HEK293 (cell line): ENCODE data around the gene UBA1.

Experiments used
- CTCF ChIA-PET: fragments of 350-600 bp; formaldehyde crosslinking; extraction: SDS; loops from one replicate; lab custom pipeline; 2021; ENCODE audit warnings: antibody characterized with exemption; lab: Yijun Ruan, JAX
- POLR2A ChIA-PET: fragments of 300-600 bp; formaldehyde crosslinking; extraction: SDS; loops from one replicate; lab custom pipeline; 2020; ENCODE audit warnings: antibody characterized with exemption, inconsistent platforms; lab: Yijun Ruan, JAX
- H3K27ac ChIP-seq: fragments of 200-500 bp; sonication (Bioruptor generic); 2 replicates; pipeline ENCODE4 v1.5.1; 2014; ENCODE audit warnings: low read depth, low read length, control low read depth, inconsistent platforms; ENCODE audit errors: extremely low read depth
- H3K36me3 ChIP-seq, 2 experiments: fragments of 200-500 bp in 1 of 2; sonication (Bioruptor generic) in 1 of 2; 1 replicate in 1 of 2; 2 replicates in 1 of 2; pipeline ENCODE4 v1.5.1; 2014 to 2017; ENCODE audit warnings: inconsistent platforms in 2 of 2, low read length in 2 of 2; ENCODE audit not compliant: control insufficient read depth in 2 of 2, insufficient read depth in 1 of 2
- H3K4me1 ChIP-seq: fragments of 200-500 bp; sonication (Bioruptor generic); 2 replicates; pipeline ENCODE4 v1.5.1; 2014; ENCODE audit warnings: mild to moderate bottlenecking, low read length, inconsistent platforms; ENCODE audit not compliant: control insufficient read depth, insufficient read depth
- H3K4me3 ChIP-seq: 2 replicates; pipeline ENCODE4 v1.5.1; 2011; ENCODE audit warnings: low read depth, mild to moderate bottlenecking, control low read depth, low read length, moderate library complexity
- H3K9me3 ChIP-seq: fragments of 200-500 bp; sonication (Bioruptor generic); 2 replicates; pipeline ENCODE4 v1.5.1; 2014; ENCODE audit warnings: low read depth, low read length, inconsistent platforms; ENCODE audit not compliant: control insufficient read depth, insufficient read depth
- BCL11A ChIP-seq: fragments of 450-650 bp; formaldehyde crosslinking; IDR thresholded peaks from 2 replicates; pipeline ENCODE4 v1.5.1; 2016; ENCODE audit warnings: low read depth, missing biosample characterization, missing genetic modification characterization
- BCL11B ChIP-seq: fragments of 450-650 bp; formaldehyde crosslinking; IDR thresholded peaks from 2 replicates; pipeline ENCODE4 v1.5.1; 2016; ENCODE audit warnings: low read depth, missing biosample characterization, missing genetic modification characterization
- GLIS1 ChIP-seq: fragments of 450-650 bp; formaldehyde crosslinking; IDR thresholded peaks from 2 replicates; pipeline ENCODE4 v1.5.1; 2016; ENCODE audit warnings: missing biosample characterization, missing genetic modification characterization
- GLIS2 ChIP-seq: fragments of 450-650 bp; formaldehyde crosslinking; IDR thresholded peaks from 2 replicates; pipeline ENCODE4 v1.5.1; 2016; ENCODE audit warnings: missing biosample characterization, missing genetic modification characterization
- KLF17 ChIP-seq: fragments of 450-650 bp; formaldehyde crosslinking; IDR thresholded peaks from 2 replicates; pipeline ENCODE4 v1.5.1; 2016; ENCODE audit warnings: missing biosample characterization, missing genetic modification characterization
- PRDM4 ChIP-seq: fragments of 450-650 bp; formaldehyde crosslinking; IDR thresholded peaks from 2 replicates; pipeline ENCODE4 v1.5.1; 2017; ENCODE audit warnings: missing biosample characterization, missing genetic modification characterization
- ZFP3 ChIP-seq: fragments of 450-650 bp; formaldehyde crosslinking; IDR thresholded peaks from 2 replicates; pipeline ENCODE4 v1.5.1; 2016; ENCODE audit warnings: low read depth, missing biosample characterization, missing genetic modification characterization
- ZNF184 ChIP-seq: fragments of 450-650 bp; IDR thresholded peaks from 2 replicates; pipeline ENCODE4 v1.5.1; 2018; ENCODE audit warnings: missing biosample characterization, mild to moderate bottlenecking, missing genetic modification characterization
- ZNF221 ChIP-seq: fragments of 450-650 bp; formaldehyde crosslinking; IDR thresholded peaks from 2 replicates; pipeline ENCODE4 v1.5.1; 2017; ENCODE audit warnings: missing biosample characterization, missing genetic modification characterization, borderline replicate concordance
- ZNF341 ChIP-seq: fragments of 450-650 bp; formaldehyde crosslinking; IDR thresholded peaks from 2 replicates; pipeline ENCODE4; 2016; ENCODE audit warnings: low read depth, missing biosample characterization, missing genetic modification characterization
- ZNF488 ChIP-seq: fragments of 450-650 bp; formaldehyde crosslinking; IDR thresholded peaks from 2 replicates; pipeline ENCODE4 v1.5.1; 2016; ENCODE audit warnings: missing biosample characterization, missing genetic modification characterization
- ZNF514 ChIP-seq: fragments of 450-650 bp; formaldehyde crosslinking; IDR thresholded peaks from 2 replicates; pipeline ENCODE4 v1.5.1; 2016; ENCODE audit warnings: missing biosample characterization, missing genetic modification characterization
- ZNF548 ChIP-seq: fragments of 450-650 bp; formaldehyde crosslinking; IDR thresholded peaks from 2 replicates; pipeline ENCODE4 v1.5.1; 2016; ENCODE audit warnings: missing biosample characterization, missing genetic modification characterization
- ZNF639 ChIP-seq: fragments of 450-650 bp; formaldehyde crosslinking; IDR thresholded peaks from 2 replicates; pipeline ENCODE4 v1.5.1; 2016; ENCODE audit warnings: missing biosample characterization, missing genetic modification characterization
- ZNF645 ChIP-seq: fragments of 450-650 bp; formaldehyde crosslinking; IDR thresholded peaks from 2 replicates; pipeline ENCODE4; 2016; ENCODE audit warnings: missing biosample characterization, missing genetic modification characterization
- ZNF701 ChIP-seq: fragments of 450-650 bp; formaldehyde crosslinking; IDR thresholded peaks from 2 replicates; pipeline ENCODE4 v1.5.1; 2016; ENCODE audit warnings: missing biosample characterization, missing genetic modification characterization
- ZNF843 ChIP-seq: fragments of 450-650 bp; formaldehyde crosslinking; IDR thresholded peaks from 2 replicates; pipeline ENCODE4 v1.5.1; 2016; ENCODE audit warnings: missing biosample characterization, missing genetic modification characterization
- ZSCAN5A ChIP-seq: fragments of 450-650 bp; formaldehyde crosslinking; IDR thresholded peaks from 2 replicates; pipeline ENCODE4 v1.5.1; 2016; ENCODE audit warnings: missing biosample characterization, missing genetic modification characterization

The UBA1 gene

GRCh38 chrX:47235691-47236103 lies 42.1 kb downstream of the UBA1 start:
- ChIA-PET CTCF (no interaction called here), POLR2A (interaction anchor here (0.6 to 0.8 kb wide), 2 partner anchors 13 to 149 kb away, joined by 3 read pairs; no protein-coding TSS in a partner anchor)
- Histone ChIP-seq H3K4me3 (no peak overlapping the region), H3K9me3 (no peaks in the 10 kb centered on the region), H3K4me1 (peaks cover 7% of the 10 kb centered on the region; the same call in 1 of the 2 replicates), H3K27ac (no peak overlapping the region), H3K36me3 (peaks cover 0 to 26% of the 10 kb centered on the region in 2 experiments; a peak in 2 of 3 replicates)
- TF ChIP-seq ZNF548 (tag by site-specific recombination): no peak
- TF ChIP-seq BCL11B (tag by site-specific recombination): no peak
- TF ChIP-seq GLIS2 (tag by site-specific recombination): no peak
- no peak for TF ChIP-seq ZSCAN5A (tag by site-specific recombination)
- no peak for TF ChIP-seq ZNF645 (tag by site-specific recombination)
- TF ChIP-seq GLIS1 (tag by site-specific recombination): no peak
- TF ChIP-seq ZNF514 (tag by site-specific recombination): no peak

GRCh38 chrX:47239199-47239598 lies 45.6 kb downstream of the UBA1 start:
- peaks cover 16 to 58% of the 10 kb centered on the region in 2 experiments for H3K36me3 ChIP-seq
- H3K27ac ChIP-seq: no peak overlapping the region
- H3K4me1 ChIP-seq: peaks cover 4% of the 10 kb centered on the region; the same call in 1 of the 2 replicates
- ChIA-PET POLR2A (no interaction called here), CTCF (no interaction called here)
- no peaks in the 10 kb centered on the region for H3K9me3 ChIP-seq
- H3K4me3 ChIP-seq: no peak overlapping the region
- TF ChIP-seq ZNF184: no peak
- no peak for TF ChIP-seq ZNF843 (tag by site-specific recombination)
- TF ChIP-seq KLF17 (tag by site-specific recombination): no peak
- no peak for TF ChIP-seq ZNF221
- TF ChIP-seq ZNF341 (tag by site-specific recombination): no peak
- TF ChIP-seq ZNF639 (tag by site-specific recombination): no peak
- TF ChIP-seq ZFP3: no peak
- no peak for TF ChIP-seq BCL11A (tag by site-specific recombination)
- no peak for TF ChIP-seq ZNF701 (tag by site-specific recombination)
- TF ChIP-seq ZNF488: no peak
- no peak for TF ChIP-seq PRDM4 (tag by site-specific recombination)
